HG03045 (cell line): ENCODE measurements around the gene NR0B2.

Experiments
- ATAC-seq: cut with Tn5 transposase; IDR thresholded peaks from one replicate; pipeline ENCODE4 v1.9.1; 2021; ENCODE audit warnings: mild to moderate bottlenecking, moderate library complexity; ENCODE audit not compliant: unreplicated experiment

Gene NR0B2

DNA sequence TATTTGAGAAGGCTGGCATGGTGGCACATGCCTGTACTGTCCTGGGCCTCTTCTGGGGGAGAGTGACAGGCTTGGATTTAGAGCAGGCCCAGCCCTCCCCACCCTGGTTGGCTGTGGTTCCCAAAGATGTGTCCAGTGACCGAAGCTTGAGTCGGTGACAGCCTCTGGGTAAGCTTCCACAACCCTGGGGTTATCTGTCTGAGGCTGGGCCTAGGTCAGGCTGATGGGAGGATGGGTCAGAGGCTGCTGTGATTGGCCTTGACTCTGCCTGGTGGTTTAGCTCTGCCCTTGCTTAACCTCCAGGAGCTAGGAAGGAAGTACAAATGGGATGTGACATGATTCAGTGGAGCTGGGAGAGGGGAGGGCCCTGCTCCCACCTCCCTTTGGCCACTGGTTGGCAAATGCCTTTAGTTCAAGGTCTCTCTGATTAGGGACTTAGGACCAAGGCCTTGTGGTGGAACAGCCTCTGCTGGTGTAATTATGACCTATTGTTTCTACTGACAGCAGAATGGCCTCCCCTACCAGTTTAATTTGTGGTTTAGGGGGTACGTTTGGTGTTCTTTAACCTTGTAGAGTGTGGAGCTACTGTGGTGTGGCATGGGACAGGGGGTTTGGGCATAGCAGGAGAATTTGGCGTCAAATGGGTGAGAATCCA is 24.4 kb upstream of the NR0B2 start:
- ATAC-seq = no peak

DNA sequence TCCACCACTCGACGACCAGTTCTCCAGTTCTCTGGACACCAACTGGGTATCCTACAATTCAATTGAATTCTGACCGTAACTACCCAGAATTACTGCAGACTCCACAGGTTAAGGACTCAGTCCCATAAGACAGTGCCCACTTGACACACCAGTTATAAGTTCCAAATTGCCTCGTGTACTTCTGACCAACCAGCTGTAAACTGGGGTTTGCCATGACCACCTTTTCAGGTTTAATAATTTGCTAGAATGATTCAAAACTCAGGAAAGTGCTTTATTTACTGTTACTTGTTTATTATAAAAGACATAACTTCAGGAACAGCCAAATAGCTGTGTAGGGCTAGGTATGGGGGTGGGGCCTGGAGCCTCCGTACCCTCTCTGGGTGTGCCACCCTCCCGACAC is 23.0 kb upstream of the NR0B2 start:
- ATAC-seq = no peak

DNA sequence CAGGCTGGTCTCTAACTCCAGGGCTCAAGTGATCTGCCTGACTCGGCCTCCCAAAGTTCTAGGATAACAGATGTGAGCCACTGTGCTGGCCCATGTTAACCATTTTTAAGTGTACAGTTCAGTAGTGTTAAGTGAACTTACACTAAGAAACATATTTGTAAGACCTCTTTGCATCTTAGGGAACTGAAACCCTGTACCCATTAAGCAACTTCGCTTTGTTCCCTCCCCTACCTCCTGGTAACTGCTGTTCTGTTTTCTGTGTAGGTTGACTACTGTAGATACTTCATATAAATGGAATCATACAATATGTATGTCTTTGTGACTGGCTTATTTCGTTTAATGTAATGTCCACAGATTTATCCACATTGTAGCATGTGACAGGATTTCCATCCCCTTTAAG is 18.8 kb upstream of the NR0B2 start:
- no peak for ATAC-seq

DNA sequence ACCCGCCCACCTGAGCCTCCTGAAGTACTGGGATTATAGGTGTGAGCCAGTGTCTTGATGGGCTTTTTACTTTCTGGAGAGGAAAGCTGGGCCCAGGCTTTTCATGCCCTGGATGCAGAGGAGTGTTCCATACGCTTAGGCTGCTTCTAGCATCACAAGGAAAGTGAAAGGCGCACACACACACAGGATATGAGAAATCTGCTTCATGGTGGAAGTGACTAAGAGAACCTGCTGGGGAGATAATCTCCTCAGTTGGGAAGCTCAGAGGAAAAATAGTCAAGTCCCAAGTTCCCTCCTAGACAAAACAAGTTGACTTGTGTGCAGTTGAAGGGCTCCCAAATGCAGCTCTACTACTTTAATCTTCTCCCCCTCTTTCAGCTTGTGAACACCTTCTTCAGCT is 9.9 kb upstream of the NR0B2 start:
- ATAC-seq = no peak

DNA sequence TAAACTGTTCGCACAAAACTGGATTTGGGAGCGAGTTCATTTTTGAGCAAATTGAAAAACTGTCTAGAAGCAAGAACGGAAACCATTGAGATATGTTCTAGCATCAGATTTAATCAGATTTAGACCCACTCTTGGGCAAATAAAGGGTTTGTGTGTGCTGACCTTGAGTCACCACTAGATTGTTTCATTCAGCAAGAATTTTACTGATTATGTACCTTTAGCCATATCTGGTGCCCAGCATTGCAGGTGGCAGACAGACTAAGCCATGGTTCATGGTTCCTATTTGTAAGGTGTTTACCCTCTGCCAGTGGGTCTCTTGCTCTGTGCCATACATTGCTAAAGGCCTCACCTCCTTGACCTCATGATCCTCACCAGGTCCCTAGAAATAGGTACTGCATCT is 9.1 kb upstream of the NR0B2 start:
- no peak for ATAC-seq

DNA sequence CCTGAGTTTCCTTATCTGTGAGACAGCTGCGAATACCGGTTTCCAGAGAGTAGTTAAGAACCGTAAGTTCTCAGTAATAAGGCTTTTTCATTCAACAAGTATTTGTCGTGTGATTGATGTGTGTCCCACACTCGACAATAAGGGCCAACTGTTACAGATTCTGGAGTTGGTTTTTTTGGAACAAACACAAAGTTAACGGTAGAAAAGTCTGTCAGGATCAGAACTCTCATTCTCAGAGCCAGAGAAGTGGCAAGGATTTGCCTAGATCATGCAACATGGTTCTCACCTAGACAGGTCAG is 8.6 kb upstream of the NR0B2 start:
- ATAC-seq = no peak

DNA sequence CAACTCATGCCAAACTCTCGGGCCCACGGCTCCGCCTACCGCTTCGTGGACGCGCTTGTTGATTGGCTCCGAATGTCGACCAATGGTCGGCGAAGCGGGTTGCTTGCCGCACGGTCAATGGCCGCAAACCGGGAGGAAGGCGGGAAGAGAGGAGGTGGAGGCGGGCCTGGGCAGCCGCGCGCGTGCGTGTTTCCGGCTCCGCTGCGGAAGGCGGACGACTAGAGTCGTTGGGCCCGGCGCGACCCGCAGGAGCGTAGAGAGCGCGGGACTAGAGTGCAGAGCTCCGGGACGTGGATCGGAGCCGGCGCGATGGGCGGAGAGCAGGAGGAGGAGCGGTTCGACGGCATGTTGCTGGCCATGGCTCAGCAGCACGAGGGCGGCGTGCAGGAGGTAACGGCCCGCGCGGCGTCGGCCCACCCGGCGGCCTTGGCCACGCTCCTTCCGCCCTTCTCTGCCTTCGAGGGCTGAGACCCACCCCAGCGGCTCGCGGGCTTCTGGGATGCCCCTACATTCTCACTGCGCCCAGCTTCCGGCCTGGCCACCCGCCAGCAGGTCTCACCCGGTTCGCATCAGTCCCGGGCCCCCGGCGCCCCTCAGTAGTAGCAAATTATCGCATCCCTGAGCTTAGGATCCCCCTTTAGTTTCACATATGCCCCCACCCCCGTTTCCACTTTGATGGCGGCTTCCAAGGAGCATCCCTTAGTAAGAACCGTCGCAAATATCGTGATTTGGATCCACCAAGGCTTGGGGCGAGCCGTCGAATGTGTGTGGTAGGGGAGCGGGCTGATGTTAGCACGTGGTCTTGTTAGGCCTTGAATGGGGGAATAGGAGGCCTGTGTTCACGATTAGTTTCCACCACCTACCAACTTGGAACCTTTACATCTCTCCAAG is 8.0 kb upstream of the NR0B2 start, which contains the start of gene NUDC:
TSS of gene NUDC (plus strand) at position 204 of the 891 bp plus-strand sequence. CDS start at position 310, 106 bp downstream.
- ATAC-seq = peak; percentile 97

DNA sequence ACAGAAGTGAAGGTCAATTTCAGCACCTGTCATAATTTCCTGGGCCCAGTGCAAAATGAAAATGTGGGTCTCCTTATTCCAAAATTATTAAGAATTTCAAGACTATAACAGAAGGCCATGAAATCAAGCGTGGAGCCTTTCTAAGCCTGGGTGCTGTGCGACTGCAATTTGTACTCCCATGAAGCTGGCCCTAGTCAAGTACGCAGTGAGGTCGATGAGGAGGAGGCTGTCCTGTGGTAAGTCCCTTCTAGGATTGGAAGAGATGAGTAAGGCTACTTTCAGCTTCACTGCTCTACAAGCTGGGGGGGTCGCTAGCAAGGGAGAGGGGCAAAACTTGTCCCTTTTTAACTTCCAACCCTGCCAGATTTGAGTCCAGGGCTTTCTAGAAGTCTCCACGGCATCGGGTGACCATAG is 7.4 kb upstream of the NR0B2 start:
- ATAC-seq = no peak

DNA sequence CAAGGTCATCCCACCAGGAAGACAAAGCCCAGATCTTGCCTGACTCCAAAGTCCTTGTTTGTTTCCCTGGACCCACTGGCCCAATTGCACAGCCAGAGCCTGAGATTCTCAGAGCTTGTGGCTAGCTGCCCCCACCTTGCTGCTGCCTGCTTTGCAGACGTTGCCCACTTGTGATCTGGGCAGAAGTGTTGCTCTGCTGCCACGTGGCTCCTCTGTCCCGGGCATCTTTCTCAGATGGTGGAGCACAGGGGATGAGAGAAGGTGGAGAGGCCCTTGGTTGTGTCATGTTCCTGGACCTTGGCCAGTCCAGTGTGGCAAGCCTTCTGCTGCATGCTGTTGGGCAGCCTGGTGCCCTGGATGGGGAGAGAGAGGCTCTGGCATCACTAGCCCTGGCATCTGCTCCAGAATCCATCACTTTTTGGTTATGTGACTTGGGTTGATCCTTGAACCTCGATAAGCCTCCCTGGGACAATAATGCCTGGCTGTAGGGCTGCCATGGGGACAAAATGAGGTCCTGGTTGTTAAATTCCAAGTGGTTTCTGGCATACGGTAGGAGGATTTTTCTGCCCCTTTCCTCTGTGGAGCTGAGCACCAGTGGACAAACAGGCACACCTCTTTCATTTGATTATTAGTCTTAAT is 1.5 kb upstream of the NR0B2 start:
- no peak for ATAC-seq

DNA sequence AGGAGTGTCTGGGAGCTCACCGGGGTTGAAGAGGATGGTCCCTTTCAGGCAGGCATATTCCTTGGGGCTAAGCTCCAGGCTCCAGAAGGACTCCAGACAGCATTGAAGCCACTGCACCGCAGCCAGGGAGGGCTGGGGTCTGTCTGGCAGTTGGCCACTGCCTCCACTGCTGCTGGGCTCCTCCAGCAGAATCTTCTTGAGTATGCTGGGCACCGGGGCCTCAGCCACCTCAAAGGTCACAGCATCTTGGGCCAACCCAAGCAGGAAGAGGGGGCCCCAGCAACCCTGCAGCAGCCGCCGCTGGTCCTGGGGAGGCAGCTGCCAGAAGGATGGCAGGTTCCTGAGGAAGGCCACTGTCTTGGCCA is 404 bp downstream of the NR0B2 start:
- ATAC-seq = no peak

DNA sequence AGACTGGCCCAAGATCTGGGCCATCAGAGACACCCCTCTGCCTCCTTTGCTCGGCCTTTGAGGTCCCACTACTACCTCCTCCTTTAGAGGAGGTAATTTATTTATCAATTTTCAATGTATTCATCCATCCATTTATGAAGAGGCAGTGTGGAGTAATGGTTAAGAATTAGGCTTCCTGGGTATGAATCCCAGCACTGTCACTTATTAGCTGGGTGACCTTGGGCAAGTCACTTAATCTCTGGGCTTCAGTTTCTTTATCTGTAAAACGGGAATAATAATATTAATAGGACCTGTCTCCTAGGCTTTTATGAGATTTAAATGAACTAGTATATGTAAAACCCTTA is 1.7 kb downstream of the NR0B2 start:
- ATAC-seq = no peak

DNA sequence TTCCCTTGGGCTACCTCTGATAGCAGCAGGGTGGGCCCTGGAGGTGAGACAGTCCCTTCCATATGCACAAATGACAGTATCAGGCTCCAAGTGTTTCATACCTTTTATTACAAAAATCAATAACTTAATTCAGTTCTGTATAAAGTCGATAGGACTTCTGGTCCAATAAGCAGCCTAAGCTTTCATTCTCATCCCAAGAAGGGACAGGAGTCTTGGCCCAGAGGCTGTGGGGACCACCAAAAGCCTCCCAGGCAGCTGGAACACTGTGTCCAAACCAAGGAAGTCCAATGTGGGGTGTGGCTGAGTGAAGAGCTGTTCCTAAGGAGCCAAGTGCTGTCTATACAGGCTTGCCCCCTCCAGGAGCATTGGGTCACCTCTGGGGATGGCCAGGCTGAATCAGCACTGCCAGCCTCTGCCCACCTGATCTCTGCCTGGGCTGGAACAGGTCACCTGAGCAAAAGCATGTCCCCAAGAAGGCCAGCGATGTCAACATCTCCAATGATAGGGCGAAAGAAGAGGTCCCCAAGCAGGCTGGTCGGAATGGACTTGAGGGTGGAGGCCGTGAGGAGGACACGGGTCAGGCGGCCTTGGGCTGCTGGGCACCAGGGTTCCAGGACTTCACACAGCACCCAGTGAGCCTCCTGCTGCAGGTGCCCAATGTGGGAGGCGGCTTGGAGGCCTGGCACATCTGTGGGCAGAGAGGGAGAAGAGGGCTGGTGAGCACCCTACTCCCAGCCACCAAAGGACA is 2.2 kb downstream of the NR0B2 start:
- no peak for ATAC-seq

DNA sequence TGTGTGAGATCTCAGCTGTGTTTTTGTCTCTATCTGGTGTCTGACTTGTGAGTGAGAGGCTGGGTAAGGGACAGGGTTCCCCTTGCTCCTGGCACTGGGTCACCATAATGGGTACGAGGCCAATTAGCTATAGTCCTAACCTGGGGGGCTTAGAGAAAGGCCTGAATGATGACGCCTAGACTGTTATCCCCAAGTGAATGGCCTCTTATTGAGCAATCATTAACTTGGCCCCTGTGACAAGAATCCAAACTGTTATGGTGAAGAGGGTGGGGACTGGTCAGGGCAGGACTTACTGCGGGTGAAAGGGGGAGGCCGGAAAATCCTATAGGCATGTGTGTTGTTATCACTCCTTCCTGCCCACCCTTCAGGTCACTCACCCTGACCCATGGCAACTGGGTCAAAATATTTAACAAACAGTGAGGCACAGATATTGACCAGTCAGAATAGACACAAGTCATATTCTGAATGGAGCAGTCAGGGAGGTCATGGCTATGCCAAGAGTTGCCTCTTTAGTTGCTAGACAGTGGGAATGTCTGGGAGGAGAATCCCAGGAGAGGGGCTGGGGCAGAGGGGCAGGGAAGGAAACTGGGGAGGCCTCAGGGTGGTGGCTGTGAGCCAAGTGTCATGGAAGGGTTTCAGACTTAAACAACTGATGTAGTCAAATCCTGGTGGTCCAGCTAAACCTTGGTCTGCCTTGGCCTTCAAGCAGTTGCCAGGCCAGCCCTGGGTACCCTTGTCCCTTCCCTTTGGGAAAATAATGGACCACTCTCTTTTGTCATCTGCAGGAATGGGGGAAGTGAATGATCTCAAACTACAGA is 3.2 kb downstream of the NR0B2 start:
- no peak for ATAC-seq

DNA sequence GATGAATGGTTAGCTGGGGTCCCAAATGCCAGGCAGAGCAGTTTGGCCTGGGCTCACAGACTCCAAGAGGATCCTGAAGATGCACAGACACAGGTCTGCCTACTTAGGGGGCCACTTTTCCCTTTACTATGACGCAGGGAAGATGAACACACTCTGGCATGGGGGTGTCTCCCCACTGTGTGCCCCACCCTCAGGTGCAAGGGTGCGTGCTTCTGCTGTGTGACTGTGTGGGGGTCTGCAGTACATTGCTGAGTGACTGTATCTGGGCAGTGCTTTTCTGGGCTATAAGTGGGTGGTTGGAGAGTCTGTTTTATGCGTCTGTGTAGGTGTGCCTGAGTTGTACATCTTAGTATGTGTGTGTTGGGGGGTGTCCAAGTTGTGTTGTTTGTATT is 3.8 kb downstream of the NR0B2 start:
- ATAC-seq = no peak

DNA sequence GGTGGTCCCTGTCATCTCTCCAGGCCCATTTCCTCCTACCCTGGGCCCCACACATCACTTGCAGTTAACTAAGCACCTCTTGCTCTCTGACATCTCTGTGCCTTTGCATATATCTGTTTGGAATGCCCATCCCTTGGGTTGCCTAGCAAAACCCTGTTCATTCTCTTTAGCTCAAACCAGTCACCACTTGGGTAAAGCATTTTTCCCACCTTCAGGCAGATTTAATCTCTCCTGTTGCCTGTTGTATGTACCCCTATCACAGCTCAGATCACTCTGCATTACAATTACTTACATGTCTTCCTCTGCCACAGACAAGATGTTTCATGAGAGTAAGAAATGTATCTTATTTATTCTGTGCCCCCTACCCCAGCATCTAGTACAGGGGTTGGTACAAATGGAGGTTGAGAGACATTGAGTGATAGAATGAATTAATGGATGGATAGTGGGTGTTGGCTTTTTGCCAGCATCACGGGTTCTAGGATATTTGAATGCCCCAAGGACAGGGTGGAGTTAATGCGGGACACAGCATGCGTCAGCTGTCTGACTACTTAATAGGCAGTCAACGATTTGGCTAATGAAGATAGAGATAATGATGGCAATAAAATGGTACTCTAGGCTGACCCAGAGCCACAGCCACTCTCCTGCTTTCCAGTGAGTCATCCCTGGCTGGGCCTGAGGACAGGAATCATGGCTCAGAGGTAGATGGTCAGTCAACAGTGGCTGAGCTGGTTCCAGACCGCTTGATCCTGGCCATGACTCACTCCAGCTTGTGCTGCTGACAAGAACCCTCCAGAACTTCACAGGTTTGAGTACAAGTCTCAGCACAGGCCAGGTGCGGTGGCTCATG is 6.5 kb downstream of the NR0B2 start:
- no peak for ATAC-seq

DNA sequence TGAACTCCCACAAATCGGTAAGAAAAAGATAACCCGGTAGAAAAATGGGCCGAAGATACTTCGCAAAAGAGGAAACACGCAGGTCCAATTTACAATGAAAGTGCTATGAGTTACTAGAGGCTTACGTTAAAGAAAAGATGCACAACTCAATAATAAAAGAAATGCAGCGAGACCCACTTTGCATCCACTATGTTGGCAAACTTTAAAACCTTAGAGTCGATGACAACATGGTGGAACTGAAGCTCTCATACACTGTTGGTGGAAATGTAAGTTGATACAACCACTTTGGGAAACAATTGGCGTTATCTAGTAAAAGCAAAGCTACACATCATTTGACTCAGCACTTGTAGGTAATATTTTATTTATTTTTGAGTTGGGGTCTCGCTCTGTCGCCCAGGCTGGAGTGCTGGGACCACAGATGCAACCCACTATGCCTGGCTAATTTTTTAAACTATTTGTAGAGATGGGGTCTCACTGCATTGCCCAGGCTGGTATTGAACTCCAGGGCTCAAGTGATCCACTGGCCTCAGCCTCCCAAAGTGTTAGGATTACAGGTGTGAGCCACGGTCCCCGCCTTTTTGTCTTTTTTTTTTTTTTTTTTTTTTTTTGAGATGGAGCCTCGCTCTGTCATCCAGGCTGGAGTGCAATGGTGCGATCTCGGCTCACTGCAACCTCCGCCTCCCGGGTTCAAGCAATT is 12.8 kb downstream of the NR0B2 start:
- no peak for ATAC-seq

DNA sequence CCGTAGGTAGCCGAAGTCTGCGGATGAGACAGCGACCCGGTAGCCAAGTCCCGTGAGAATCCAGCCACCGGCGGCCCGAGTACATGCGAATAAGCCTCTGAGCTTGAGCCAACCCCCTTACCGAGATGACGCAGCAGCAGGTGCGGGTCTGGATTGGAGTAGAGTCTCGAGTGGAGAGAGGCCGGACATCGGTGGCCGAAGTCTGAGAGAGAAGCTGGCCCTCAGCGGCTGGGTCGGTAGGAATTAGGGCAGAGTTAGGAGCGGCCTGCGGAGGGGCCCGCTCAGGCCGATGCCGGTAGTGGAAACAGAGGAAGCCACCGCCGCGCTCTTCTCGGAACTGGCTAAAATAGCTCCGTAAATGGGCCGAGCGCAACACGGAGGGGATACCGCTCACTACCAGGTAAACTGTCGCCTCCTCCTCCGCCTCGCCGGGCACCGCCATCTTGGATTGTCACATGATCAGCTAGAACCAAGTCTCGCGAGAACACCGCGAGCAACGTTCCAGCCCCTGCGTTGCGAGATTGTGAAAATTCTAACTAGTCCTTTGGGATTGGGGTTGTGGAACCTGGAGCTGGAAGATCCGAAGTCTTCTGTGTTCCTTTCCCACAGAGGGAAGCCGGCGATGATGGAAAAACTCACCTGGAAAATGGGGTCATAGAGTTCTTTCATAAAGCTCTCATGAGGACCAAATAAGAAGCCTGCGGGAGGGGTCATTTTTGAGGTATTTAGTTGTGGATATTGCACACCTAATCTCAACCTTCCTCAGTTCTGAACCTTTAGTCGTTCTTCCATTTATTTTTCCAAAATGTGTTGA is 13.6 kb downstream of the NR0B2 start, which contains the start of gene GPATCH3:
TSS of gene GPATCH3 (minus strand) at position 467 of the 814 bp plus-strand sequence. CDS start at position 442, 25 bp downstream.
- ATAC-seq = peak; percentile 88

DNA sequence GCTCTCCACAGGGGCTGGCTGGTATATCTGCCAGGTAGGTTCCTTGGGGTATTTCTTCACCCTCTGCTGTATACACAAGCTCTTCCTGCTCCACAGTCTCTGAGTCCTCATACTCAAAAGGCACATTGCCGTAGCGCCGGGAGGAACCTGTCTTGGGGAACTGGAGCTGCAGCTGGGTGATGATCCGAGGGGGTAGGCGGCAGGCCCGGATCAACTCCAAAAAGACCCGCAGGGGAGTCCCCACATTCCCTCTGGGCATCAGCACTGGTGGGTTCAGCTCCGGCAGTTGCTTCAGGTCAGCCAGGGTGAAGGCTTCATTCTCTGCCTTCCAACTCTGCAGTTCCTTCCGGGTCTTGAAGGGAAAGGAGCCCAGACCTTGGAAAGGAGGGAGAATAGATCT is 16.4 kb downstream of the NR0B2 start:
- no peak for ATAC-seq
